Measurements from ENCODE around the gene DCST1. TPM values are rescaled to one million over a fixed set of nuclear protein-coding genes. Genes with fewer than 3 reads are reported as not detected.

DCST1 gene
- total RNA-seq, 1 donor from 2014 or later, result not detected

DNA sequence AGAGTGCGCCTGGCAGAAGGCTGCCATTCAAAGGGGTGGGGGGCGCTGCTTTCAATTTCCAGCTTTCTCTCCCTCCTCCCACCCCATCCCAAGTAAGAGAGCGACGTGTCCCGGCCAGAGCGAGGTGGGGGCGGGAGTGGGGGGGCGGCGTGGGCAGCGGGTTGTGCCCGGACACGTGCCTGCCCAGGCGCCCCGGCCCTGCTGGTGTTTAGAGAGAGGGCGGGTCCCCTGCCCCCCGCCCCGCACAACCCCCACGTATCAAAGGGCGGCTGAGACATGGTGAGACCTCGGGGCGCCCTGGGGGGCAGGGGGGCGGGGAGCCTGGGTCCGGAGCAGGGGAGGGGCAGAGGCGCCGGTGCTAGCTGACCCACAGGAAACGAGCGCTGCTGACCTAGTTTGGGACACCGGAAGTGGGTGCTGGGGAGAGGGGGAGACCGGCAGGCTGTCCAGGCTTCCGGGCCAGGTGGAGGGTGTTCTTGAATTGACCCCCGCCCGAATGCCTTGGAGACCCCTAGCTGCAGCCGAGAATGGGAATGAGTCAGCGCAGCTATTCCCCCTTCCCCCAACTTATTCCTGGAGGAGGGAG, 29.8 kb upstream of the DCST1 start:
- H3K27me3 Mint-ChIP-seq (ENCODE audit: insufficient read depth), result peaks cover 2% of the 10 kb centered on the region
- peaks cover 48% of the 10 kb centered on the region for H3K4me1 Mint-ChIP-seq (ENCODE audit: low read depth)
- intact Hi-C loops (cut with micrococcal nuclease), result loop anchor here (5.0 kb wide), 2 partner anchors 318 to 597 kb away; partner anchors contain the start of genes IL6R and RUSC1
- H3K9me3 Mint-ChIP-seq, result no peaks in the 10 kb centered on the region
- H3K27ac Mint-ChIP-seq, result peak overlapping the region; percentile 97
- no peak for DNase-seq (ENCODE audit: low spot score)
- peak overlapping the region; percentile 98 for H3K4me3 Mint-ChIP-seq
- H3K36me3 Mint-ChIP-seq (ENCODE audit: low read depth), result peaks cover 14% of the 10 kb centered on the region

DNA sequence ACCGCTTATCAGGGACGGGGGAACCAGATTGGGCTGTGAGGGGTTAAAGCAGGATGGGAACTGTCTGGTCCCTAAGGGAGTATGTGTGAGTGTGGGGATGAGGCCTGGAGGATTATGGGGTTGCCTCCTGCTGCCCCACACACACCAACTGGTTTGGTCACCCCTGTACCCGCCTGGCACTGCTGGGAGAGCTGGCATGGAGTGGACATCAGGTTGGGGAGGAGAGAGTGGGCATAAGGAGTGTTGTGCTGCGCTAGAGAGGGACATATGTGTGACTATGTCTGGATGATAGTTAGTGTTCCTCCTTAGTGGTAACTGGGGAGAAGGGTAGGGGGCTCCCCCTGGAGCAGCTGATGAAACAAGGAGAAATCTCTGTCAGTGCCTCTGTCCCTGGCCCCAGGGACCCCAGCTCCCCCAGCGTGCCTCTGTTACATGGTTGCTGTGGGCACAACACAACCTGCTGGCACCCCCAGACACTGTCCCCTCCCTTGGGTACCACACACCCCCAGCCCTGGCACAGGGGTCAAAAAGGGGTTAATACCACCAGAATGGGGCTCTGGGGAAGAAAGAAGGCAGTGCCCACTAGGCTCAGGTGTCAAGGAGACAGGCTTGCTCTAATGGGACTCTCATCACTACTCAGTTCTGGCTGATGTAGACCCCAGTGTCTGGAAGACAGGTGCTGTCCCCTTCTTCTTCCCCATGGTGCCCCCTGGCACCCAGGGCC, 29.1 kb upstream of the DCST1 start:
- Mint-ChIP-seq H3K4me3 (peak overlapping the region; percentile 98), H3K27ac (peak overlapping the region; percentile 96), H3K4me1 (ENCODE audit: low read depth) (peaks cover 45% of the 10 kb centered on the region), H3K27me3 (ENCODE audit: insufficient read depth) (peaks cover 2% of the 10 kb centered on the region), H3K9me3 (no peaks in the 10 kb centered on the region), H3K36me3 (ENCODE audit: low read depth) (peaks cover 16% of the 10 kb centered on the region)
- no peak for DNase-seq (ENCODE audit: low spot score)
- intact Hi-C loops (cut with micrococcal nuclease), result loop anchor here (5.0 kb wide), 3 partner anchors 168 to 597 kb away; partner anchors contain the start of genes IL6R, KRTCAP2, RUSC1 and TRIM46

DNA sequence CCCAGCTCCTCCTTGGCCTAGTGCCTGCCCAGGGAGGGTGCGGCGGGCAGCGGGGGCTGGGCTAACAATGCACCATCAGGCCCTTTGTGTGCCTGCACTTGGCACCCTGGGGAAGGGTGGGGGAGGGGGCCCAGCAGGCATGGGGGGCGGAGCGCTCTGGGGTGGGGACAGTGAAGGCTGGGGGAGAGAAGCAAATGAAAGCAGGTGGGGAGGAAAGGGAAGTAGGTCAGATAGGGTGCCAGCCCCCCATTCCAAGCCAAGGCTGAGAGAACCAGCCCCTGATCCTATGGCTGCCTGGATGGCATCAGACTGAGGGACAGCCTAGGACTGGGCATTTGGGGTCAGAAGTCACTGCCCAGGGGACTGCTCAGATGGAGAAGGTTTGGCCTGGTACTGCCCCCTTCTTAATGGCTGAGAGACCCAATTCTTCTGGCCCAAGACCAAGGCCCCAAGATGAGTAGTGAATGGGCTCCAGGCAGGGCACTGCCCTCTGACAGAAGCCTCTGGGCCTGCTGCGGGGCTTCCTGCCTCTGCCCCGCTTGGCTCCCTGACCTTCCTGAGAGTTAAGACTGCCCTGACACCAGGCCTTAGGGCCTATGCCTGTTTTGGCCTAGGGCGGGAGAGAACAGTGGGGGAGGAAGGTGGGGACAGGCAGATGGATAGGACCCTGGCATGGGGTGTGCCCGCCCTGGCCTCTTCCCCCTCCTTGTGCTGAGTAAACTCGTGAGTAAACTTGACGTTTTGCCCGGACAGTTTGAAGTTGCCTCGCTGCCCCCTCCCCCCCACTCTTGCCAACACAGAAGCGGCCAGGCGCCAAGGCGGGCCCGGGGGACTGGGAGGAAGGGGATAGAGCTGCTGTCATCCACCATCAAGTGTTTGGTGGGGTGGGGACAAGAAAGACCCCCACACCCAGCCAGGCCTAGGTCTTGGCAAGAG, 28.3 kb upstream of the DCST1 start:
- H3K27me3 Mint-ChIP-seq (ENCODE audit: insufficient read depth), result peaks cover 2% of the 10 kb centered on the region
- H3K4me1 Mint-ChIP-seq (ENCODE audit: low read depth), result peaks cover 37% of the 10 kb centered on the region
- peak overlapping the region; percentile 98 for H3K4me3 Mint-ChIP-seq
- no peak for DNase-seq (ENCODE audit: low spot score)
- H3K9me3 Mint-ChIP-seq, result no peaks in the 10 kb centered on the region
- H3K27ac Mint-ChIP-seq, result peak overlapping the region; percentile 96
- peaks cover 24% of the 10 kb centered on the region for H3K36me3 Mint-ChIP-seq (ENCODE audit: low read depth)
- intact Hi-C loops (cut with micrococcal nuclease), result loop anchor here (5.0 kb wide), 1 partner anchor 167 kb away; the partner anchor contains the start of genes KRTCAP2 and TRIM46

DNA sequence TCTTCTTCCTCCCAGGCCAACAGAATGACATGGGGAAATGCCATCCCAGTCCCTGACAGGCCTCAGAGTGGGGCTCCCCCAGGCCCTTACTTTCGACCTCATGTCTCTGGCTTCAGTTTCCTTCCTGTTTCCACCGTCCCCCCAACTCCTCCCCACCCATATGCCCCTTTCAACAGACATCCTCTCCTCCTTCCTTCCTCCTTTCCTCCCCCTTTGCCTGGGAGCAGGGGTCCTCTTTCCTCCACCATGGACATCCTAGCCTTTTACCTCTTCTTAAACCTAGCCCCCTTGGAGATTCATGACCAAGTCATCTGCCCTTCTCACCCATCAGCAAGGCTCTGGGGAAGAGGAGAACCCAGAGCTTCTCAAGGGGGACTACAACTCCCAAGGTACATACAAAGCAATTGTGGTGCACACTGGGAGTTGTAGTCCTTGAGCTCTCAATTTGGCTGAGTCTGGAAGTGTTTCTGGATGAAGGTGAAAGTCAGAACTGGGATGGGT, 27.0 kb upstream of the DCST1 start:
- peak; percentile 42 for DNase-seq (ENCODE audit: low spot score)
- intact Hi-C loops (cut with micrococcal nuclease), result loop anchor here (5.0 kb wide), 1 partner anchor 166 kb away; the partner anchor contains the start of genes KRTCAP2 and TRIM46
- H3K4me3 Mint-ChIP-seq, result peak overlapping the region; percentile 76
- no peaks in the 10 kb centered on the region for H3K9me3 Mint-ChIP-seq
- H3K4me1 Mint-ChIP-seq (ENCODE audit: low read depth), result peaks cover 41% of the 10 kb centered on the region
- peak overlapping the region; percentile 96 for H3K27ac Mint-ChIP-seq
- no peaks in the 10 kb centered on the region for H3K27me3 Mint-ChIP-seq (ENCODE audit: insufficient read depth)
- H3K36me3 Mint-ChIP-seq (ENCODE audit: low read depth), result peaks cover 29% of the 10 kb centered on the region

- no peak for DNase-seq (ENCODE audit: low spot score)
- Mint-ChIP-seq H3K4me1 (ENCODE audit: low read depth) (peaks cover 47% of the 10 kb centered on the region), H3K27ac (no peak overlapping the region), H3K4me3 (peak overlapping the region; percentile 49), H3K27me3 (ENCODE audit: insufficient read depth) (no peaks in the 10 kb centered on the region), H3K9me3 (no peaks in the 10 kb centered on the region), H3K36me3 (ENCODE audit: low read depth) (peaks cover 33% of the 10 kb centered on the region)
- intact Hi-C loops (cut with micrococcal nuclease), result loop anchor here (5.0 kb wide), 1 partner anchor 165 kb away; the partner anchor contains the start of genes KRTCAP2 and TRIM46
Measured at GRCh38 chr1:155007251-155007828, 26.3 kb upstream of the DCST1 start.

DNA sequence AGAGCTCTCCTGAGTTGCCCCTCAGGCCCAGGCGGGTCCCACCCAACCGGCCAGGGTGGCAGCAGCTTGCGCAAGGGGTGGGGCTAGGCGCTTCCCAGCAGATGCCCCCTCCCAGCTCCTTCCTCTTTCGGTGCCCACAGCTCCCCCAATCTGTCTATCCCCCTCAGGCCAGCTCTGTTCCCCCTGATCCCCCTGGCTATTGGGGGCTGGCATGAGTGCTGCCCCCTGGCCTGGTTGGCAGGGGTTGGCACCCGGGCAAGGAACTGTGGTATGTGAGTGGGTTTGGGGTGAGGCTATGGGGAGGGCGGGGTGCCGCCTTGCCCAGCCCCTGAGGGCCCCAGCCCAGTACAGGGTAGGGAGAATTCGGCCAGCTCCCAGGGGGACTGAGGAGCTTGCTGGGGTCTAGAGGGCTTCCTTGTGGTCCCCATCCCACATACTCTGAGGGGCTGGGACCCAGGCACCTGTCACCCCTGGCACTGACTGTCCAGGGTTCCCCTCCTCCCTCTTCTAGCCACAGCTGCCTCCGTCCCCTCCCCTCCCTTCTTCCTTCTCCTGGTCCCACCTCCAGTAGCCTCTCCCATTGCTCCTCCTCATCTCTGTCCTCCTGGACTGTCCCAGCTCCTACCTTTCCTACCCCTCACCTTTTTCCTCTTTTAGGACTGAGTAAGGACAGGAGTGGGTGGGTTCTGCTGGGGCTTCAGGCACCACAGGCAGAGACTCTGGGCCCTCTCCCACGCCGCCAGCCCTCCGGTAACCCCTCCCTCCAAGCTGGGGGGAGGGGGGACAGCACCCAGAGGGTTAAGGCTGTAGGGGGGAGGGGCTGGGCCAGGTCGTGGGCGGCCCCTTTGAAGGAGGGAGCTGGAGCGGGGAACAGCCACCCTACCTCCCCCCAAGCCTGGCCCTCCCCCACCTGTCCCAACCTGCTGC, 25.3 kb upstream of the DCST1 start:
- intact Hi-C loops (cut with micrococcal nuclease), result loop anchor here (1.0 to 5.0 kb wide), 4 partner anchors 9 to 399 kb away; partner anchors contain the start of genes ADAR, KRTCAP2 and TRIM46
- DNase-seq (ENCODE audit: low spot score), result peak; percentile 71
- Mint-ChIP-seq H3K4me1 (ENCODE audit: low read depth) (peaks cover 56% of the 10 kb centered on the region), H3K4me3 (peak overlapping the region; percentile 99), H3K27ac (peak overlapping the region; percentile 97), H3K9me3 (no peaks in the 10 kb centered on the region), H3K27me3 (ENCODE audit: insufficient read depth) (no peaks in the 10 kb centered on the region), H3K36me3 (ENCODE audit: low read depth) (peaks cover 43% of the 10 kb centered on the region)

DNA sequence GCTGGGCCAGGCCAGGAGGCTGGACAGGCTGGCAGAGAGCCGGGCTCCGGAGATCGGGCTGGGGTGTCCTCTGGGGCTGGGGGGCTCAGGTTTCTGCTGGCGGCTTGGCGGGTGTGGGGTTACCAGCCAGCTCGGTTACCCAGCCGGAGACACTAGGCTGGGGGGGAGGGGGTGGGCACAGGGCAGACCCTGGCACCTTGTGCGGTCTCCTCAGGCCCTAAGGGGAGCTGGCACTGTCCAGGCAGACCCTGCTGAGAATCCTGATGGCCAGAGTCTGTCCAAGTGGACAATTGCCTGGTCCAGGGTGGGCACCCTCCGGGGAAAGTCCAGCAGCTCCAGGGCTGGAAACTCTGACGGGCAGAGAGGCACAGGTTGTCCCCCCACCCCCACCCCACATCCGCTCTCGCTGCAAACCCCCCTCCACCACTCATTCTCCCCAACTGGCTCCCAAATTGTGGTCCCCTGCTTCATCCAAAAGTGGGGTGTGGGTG, 24.4 kb upstream of the DCST1 start:
- Mint-ChIP-seq H3K27ac (peak overlapping the region; percentile 97), H3K9me3 (no peaks in the 10 kb centered on the region), H3K27me3 (ENCODE audit: insufficient read depth) (no peaks in the 10 kb centered on the region), H3K4me1 (ENCODE audit: low read depth) (peaks cover 63% of the 10 kb centered on the region), H3K36me3 (ENCODE audit: low read depth) (peaks cover 47% of the 10 kb centered on the region), H3K4me3 (peak overlapping the region; percentile 99)
- intact Hi-C loops (cut with micrococcal nuclease), result loop anchor here (2.0 to 5.0 kb wide), 2 partner anchors 163 to 400 kb away; partner anchors contain the start of genes ADAR, KRTCAP2 and TRIM46
- DNase-seq (ENCODE audit: low spot score), result no peak

GRCh38 chr1:155009742-155010141, 23.9 kb upstream of the DCST1 start:
- peak overlapping the region; percentile 97 for H3K27ac Mint-ChIP-seq
- intact Hi-C loops (cut with micrococcal nuclease), result loop anchor here (2.0 to 5.0 kb wide), 2 partner anchors 163 to 401 kb away; partner anchors contain the start of genes ADAR, KRTCAP2 and TRIM46
- peak overlapping the region; percentile 99 for H3K4me3 Mint-ChIP-seq
- no peaks in the 10 kb centered on the region for H3K9me3 Mint-ChIP-seq
- DNase-seq (ENCODE audit: low spot score), result no peak
- no peaks in the 10 kb centered on the region for H3K27me3 Mint-ChIP-seq (ENCODE audit: insufficient read depth)
- peaks cover 61% of the 10 kb centered on the region for H3K4me1 Mint-ChIP-seq (ENCODE audit: low read depth)
- H3K36me3 Mint-ChIP-seq (ENCODE audit: low read depth), result peaks cover 45% of the 10 kb centered on the region

DNA sequence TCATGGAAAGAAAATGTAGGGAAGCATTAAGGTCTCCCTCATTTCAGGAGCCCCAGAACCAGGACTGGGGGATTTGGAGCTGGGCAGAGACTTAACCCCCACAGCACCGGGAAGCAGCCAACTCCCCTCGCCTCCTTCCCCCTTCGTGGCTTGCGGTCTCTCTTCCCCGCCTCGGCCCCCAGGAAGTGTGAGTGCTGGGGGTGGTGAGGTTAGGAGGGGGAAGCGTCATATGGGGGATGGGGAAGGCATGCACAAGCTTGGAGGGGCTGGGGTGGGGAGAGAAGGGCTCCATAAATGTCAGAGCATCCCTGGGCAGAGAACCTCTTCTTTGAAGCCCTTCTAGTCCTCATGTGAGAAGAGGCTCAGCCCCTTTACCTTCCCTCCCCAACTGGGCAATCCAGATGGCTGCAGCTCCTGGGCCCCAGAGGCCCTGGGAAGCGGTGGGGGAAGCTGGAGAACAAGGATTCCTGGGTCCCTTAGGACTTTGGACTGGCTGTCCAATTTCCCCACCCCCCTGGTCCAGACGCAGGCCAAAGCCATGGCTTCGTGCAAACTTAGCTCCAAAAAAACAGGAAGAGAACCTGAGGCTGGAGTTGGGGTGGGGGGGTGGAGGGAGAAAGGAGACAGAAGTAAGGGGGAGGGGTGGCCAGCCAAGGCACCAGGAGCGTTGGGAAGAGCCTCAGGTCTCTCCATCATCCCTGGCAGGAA, 23.3 kb upstream of the DCST1 start:
- Mint-ChIP-seq H3K4me3 (peak overlapping the region; percentile 99), H3K27ac (peak overlapping the region; percentile 97), H3K36me3 (ENCODE audit: low read depth) (peaks cover 45% of the 10 kb centered on the region), H3K9me3 (no peaks in the 10 kb centered on the region), H3K27me3 (ENCODE audit: insufficient read depth) (no peaks in the 10 kb centered on the region), H3K4me1 (ENCODE audit: low read depth) (peaks cover 56% of the 10 kb centered on the region)
- no peak for DNase-seq (ENCODE audit: low spot score)
- intact Hi-C loops (cut with micrococcal nuclease), result no loop called here

- intact Hi-C loops (cut with micrococcal nuclease), result no loop called here
- peaks cover 52% of the 10 kb centered on the region for H3K36me3 Mint-ChIP-seq (ENCODE audit: low read depth)
- no peaks in the 10 kb centered on the region for H3K9me3 Mint-ChIP-seq
- peak overlapping the region; percentile 99 for H3K4me3 Mint-ChIP-seq
- peaks cover 56% of the 10 kb centered on the region for H3K4me1 Mint-ChIP-seq (ENCODE audit: low read depth)
- no peak for DNase-seq (ENCODE audit: low spot score)
- no peaks in the 10 kb centered on the region for H3K27me3 Mint-ChIP-seq (ENCODE audit: insufficient read depth)
- H3K27ac Mint-ChIP-seq, result peak overlapping the region; percentile 85
Measured at GRCh38 chr1:155011004-155011416, 22.6 kb upstream of the DCST1 start.
